ENCODE measurements around the gene RBM27.

DNA sequence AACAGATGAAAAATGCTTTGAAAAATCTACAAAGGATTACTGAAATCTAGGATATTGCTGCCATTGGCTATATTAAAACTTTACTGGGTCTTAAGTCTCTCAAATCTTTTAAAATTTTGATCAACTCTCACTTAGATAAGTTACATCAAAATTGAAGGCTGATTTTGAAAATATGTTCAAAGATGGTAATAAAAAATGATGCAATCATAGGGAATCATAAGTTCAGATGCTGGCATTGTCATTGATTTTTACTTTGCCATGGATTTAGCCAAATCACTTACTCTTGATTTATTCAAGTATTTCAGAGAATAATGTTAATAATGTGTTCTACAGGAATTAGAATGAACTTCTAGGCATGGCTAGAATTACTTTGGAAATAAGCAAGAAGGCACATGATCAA lies 45.1 kb upstream of the RBM27 start:
- TF ChIP-seq, protein P1, sequence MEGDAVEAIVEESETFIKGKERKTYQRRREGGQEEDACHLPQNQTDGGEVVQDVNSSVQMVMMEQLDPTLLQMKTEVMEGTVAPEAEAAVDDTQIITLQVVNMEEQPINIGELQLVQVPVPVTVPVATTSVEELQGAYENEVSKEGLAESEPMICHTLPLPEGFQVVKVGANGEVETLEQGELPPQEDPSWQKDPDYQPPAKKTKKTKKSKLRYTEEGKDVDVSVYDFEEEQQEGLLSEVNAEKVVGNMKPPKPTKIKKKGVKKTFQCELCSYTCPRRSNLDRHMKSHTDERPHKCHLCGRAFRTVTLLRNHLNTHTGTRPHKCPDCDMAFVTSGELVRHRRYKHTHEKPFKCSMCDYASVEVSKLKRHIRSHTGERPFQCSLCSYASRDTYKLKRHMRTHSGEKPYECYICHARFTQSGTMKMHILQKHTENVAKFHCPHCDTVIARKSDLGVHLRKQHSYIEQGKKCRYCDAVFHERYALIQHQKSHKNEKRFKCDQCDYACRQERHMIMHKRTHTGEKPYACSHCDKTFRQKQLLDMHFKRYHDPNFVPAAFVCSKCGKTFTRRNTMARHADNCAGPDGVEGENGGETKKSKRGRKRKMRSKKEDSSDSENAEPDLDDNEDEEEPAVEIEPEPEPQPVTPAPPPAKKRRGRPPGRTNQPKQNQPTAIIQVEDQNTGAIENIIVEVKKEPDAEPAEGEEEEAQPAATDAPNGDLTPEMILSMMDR (optimal IDR thresholded peaks at IDR 0.05 in 1 of 3, IDR thresholded peaks at IDR 0.05 in 1 of 3, conservative IDR thresholded peaks at IDR 0.05 in 1 of 3; ENCODE audit: extremely low read depth in 1 of 3, insufficient read depth in 2 of 3, low read length in 3 of 3), result no peak
- no peak for TF ChIP-seq EZH2 (IDR thresholded peaks at IDR 0.05; ENCODE audit: low read length)
